TTC549 (cell line): ENCODE data around the gene GRIP1.

Experiments
- FAIRE-seq: peaks from 2 replicates; lab custom pipeline; 2012; peaks lifted over from hg19 to GRCh38; lab: Jason Lieb, UNC

Gene GRIP1

GRCh38 chr12:66647034-66647691, 31.7 kb downstream of the GRIP1 start:
- FAIRE-seq, result no peak

- no peak for FAIRE-seq
These were observed 34.7 kb downstream of the GRIP1 start for GRCh38 chr12:66644151-66644550.

- no peak for FAIRE-seq
These were observed 38.0 kb downstream of the GRIP1 start for GRCh38 chr12:66640691-66641460.

DNA sequence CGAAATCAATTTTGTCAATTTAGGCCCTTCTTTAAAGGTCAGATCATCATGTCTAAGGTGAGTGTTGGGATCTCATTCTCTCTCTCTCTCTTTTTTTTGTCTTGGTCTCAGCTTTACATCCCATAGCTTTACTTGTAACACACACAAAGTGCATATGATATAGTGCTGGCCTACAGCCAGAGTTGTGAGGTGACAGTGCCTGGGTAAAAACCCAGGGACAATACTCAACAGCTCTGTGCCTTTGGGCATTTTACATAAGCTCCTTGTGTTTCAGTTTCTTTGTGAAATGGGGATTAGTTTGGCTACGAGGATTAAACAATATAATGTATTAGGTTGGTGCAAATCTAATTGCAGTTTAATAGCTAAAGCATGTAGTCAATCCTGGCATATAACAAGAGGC, 40.2 kb downstream of the GRIP1 start:
- no peak for FAIRE-seq

GRCh38 chr12:66637699-66638301, 41.1 kb downstream of the GRIP1 start:
- no peak for FAIRE-seq

DNA sequence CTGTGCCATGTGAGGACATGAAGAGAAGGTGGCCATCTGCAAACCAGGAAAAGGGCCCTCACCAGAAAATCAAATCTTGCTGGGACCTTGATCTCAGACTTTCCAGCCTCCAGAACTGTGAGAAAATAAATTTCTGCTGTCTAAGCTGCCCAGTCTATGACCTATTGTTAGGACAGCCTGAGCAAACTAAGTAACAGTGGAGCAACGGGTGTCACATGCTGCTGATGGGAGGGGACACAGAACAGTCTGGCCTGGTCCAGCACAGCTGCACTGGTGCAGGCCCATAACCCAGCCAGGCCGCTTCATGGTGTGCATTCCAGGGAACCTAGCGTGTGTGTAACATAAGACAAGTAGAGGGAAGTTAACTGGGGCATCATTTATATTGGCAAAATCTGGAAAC, 42.1 kb downstream of the GRIP1 start:
- no peak for FAIRE-seq

- FAIRE-seq, result no peak
These were observed 45.2 kb downstream of the GRIP1 start for GRCh38 chr12:66633676-66634075.

DNA sequence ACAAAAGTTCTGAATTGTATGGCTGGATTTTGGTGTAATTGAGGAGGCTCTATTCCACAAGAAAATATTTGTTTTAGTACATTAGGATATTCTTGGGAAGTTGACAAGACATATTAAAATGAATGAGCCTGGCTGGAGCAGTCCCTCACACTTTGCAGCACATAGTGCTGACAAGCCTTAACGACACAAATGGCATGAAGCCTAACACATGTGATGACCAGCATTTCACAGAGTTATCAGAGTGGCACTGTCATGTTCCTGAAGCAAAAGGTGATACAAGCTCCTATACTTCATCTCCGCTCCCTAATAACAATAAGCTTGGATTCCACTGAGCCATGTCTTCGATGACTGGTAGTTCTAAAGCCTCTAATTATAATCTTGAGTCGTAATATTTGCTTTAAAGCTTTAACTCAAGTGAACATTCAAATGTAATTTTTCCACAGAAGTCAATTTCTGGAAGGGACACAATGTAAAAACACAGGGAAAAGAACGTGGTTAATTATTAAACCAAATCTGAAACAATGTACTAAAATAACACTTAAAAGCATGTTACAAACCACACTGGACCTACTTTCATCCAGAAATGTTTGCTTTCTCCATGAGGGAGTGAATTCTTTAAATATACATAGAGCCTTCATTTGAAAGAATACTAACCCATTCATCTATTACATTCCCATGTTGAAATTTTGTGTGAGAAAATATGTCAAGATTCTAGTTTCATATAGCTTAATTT, 49.6 kb downstream of the GRIP1 start:
- FAIRE-seq, result no peak

DNA sequence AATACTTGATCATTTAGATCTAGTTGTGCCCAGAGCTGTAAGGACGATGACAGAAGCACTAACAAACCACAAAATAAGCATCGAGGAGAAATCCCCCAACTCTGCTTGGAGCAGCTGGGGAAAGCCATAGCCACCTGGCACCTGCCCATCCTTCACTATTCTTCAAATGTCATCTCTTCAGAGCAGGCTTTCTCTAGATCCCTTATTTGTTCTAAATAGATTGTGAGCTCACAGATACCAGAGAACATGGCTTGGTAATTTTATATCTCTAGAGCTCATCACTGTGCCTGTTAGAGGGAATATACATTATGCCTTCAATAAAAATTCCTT, 50.9 kb downstream of the GRIP1 start:
- FAIRE-seq, result no peak

DNA sequence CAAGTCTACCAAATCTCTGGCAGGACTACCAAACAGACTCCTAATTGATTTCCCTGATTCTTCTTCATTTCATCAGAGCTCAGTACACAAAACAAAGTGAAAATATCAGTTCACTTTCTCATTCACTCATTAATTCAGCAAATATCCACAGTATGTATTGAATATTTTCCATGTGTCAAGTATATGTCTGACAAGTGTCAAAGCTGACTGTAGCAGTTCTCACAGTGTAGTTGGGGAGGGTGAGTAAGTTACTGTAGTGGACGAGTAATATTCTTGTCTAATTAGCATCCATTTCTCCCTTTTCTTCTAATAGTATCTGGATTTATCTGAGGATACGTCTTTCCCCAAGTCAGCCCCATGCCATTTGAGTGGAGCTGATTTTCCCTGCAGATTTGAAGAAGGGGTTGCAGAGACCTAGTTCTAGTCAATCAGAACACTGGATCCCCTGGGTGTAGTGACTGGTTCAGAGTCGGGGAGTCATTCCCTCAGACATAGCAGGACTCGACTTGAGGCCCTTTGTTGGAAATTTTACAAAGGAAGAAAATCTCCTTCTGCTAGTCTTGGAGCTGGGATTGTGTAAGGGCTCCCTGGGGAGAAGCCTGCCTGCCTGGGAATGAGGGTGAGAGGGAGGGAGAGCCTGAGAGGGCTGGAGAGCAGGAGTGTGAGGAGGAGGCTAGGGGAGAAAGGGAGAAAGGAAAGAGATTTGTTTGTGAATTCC, 51.4 kb downstream of the GRIP1 start:
- FAIRE-seq, result no peak

DNA sequence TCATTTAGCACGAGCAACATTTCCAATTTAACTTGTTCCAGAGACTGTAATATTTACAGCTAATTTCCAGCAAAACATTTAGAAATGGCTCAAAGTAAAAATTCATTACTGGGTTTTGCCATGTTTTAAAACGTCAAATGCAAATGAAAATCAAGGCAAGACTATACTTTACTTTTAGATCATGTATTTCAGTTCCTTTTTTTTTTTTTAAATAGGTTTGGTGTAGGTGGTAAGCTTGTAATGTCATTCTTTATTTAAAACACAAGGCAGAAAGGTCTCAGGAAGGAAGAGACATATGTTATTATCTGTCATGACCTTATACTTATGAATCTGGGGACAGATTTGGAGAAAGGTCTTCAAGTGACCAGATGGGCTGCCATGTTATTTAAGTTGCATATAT, 54.1 kb downstream of the GRIP1 start:
- no peak for FAIRE-seq

- no peak for FAIRE-seq
These were observed 55.4 kb downstream of the GRIP1 start for GRCh38 chr12:66623455-66623854.

- no peak for FAIRE-seq
These were observed 58.2 kb downstream of the GRIP1 start for GRCh38 chr12:66620688-66621087.

DNA sequence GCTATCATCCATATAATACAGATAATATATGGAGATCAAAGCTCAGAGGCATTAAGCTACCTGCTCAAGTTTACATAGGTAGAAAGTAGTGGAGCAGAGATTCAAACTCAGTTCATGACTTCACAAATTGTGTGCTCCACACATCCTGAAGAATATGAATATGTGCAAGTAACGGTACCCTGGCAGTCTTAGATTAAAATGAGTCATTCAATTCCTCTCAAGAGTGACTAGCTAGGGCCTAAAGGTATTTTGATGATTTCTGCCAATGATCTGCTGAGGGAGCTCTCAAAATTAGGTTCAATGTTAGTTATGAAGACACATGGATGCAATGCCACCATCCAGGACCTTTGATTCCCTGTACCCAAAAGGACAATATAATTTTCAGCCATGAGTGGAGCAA, 58.9 kb downstream of the GRIP1 start:
- FAIRE-seq, result no peak

DNA sequence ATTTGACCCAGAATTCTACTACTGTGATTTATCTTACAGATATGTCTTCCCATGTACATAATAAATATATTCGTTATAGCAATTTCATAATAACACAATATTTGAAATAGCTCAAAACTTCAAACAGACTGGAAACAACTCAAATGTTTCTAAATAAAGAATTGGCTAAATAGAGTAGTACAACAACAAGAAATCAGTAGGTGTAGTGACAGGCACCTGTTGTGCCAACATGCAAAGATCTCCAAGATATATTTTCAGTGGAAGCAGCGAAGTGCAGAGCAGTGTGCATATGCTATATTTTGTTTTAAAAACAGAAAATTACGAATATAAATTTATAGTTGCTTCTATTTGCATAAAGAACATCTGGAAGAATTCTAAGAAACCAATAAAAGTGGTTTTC, 60.9 kb downstream of the GRIP1 start:
- no peak for FAIRE-seq

GRCh38 chr12:66612090-66612775, 66.6 kb downstream of the GRIP1 start:
- FAIRE-seq, result no peak

- FAIRE-seq, result no peak
These were observed 71.7 kb downstream of the GRIP1 start for GRCh38 chr12:66607147-66607546.

- FAIRE-seq, result no peak
These were observed 73.6 kb downstream of the GRIP1 start for GRCh38 chr12:66605293-66605692.

GRCh38 chr12:66603981-66604479, 74.8 kb downstream of the GRIP1 start:
- FAIRE-seq, result no peak

- no peak for FAIRE-seq
These were observed 75.4 kb downstream of the GRIP1 start for GRCh38 chr12:66603461-66603860.

GRCh38 chr12:66602483-66603143, 76.3 kb downstream of the GRIP1 start:
- no peak for FAIRE-seq
